ENCODE results near the gene GDNF. TPM values are rescaled to one million over a fixed set of nuclear protein-coding genes. Genes with fewer than 3 reads are reported as not detected.

GDNF gene
- total RNA-seq, 1 donor: 0.54 TPM

- no peak overlapping the region for H3K4me3 ChIP-seq (ENCODE audit: low read depth, low read length)
- TF ChIP-seq, protein P1, sequence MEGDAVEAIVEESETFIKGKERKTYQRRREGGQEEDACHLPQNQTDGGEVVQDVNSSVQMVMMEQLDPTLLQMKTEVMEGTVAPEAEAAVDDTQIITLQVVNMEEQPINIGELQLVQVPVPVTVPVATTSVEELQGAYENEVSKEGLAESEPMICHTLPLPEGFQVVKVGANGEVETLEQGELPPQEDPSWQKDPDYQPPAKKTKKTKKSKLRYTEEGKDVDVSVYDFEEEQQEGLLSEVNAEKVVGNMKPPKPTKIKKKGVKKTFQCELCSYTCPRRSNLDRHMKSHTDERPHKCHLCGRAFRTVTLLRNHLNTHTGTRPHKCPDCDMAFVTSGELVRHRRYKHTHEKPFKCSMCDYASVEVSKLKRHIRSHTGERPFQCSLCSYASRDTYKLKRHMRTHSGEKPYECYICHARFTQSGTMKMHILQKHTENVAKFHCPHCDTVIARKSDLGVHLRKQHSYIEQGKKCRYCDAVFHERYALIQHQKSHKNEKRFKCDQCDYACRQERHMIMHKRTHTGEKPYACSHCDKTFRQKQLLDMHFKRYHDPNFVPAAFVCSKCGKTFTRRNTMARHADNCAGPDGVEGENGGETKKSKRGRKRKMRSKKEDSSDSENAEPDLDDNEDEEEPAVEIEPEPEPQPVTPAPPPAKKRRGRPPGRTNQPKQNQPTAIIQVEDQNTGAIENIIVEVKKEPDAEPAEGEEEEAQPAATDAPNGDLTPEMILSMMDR (IDR thresholded peaks at IDR 0.05; ENCODE audit: insufficient read depth, low read length): no peak
- DNase-seq (ENCODE audit: low read depth): no peak
These were observed 16.2 kb downstream of the GDNF start for GRCh38 chr5:37823433-37824152.

GRCh38 chr5:37816883-37817282 lies 23.0 kb downstream of the GDNF start:
- H3K4me3 ChIP-seq (ENCODE audit: low read depth, low read length): no peak overlapping the region
- no peak for DNase-seq (ENCODE audit: low read depth)
- TF ChIP-seq, protein P1 (IDR thresholded peaks at IDR 0.05; ENCODE audit: insufficient read depth, low read length): no peak

GRCh38 chr5:37816331-37816730 lies 23.5 kb downstream of the GDNF start:
- no peak for DNase-seq (ENCODE audit: low read depth)
- H3K4me3 ChIP-seq (ENCODE audit: low read depth, low read length): no peak overlapping the region
- TF ChIP-seq, protein P1 (IDR thresholded peaks at IDR 0.05; ENCODE audit: insufficient read depth, low read length): no peak

DNA sequence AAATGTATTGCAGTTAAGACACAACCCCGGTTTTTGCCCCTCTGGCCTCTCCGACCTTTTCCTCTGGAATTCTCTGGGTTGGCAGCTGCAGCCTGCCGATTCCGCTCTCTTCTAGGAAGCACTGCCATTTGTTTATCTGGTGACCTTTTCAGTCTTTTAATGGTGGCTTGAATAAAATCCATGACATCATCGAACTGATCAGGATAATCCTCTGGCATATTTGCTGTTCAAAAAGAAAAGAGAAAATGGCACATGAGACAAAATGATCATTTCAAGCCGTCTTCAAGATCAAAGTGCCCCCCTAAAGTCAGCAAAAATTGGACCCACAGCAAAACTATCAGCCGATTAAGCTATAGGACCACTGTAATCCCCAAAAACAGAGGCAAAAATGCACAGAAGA lies 23.9 kb downstream of the GDNF start:
- no peak overlapping the region for H3K4me3 ChIP-seq (ENCODE audit: low read depth, low read length)
- no peak for DNase-seq (ENCODE audit: low read depth)

GRCh38 chr5:37814699-37815098 lies 25.1 kb downstream of the GDNF start:
- no peak overlapping the region for H3K4me3 ChIP-seq (ENCODE audit: low read depth, low read length)
- TF ChIP-seq, protein P1 (IDR thresholded peaks at IDR 0.05; ENCODE audit: insufficient read depth, low read length): no peak
- DNase-seq (ENCODE audit: low read depth): no peak

More for the DNA sequence above, 23.9 kb downstream of the GDNF start:
- TF ChIP-seq, protein P1 (IDR thresholded peaks at IDR 0.05; ENCODE audit: insufficient read depth, low read length): no peak

DNA sequence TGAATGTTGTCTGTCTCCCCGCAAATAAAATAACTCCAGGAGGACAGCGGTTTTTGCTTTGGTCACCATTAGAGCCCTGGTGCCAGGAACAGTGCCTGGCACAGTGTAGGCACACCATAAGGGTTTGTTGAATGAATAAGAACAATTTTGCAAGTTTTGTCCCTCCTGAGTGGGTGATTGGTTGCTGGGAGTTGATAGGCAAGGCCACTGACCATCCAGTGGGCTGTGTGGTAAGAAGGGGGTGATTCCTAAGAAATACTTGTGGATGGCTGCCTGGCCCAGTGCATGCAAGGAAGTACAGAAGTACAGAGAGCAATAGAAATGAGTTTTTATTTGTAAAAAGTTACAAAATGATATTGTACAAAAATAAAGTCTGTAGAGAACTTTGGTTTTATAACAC lies 27.5 kb downstream of the GDNF start:
- TF ChIP-seq, protein P1 (IDR thresholded peaks at IDR 0.05; ENCODE audit: insufficient read depth, low read length): no peak
- no peak overlapping the region for H3K4me3 ChIP-seq (ENCODE audit: low read depth, low read length)
- no peak for DNase-seq (ENCODE audit: low read depth)

- TF ChIP-seq, protein P1 (IDR thresholded peaks at IDR 0.05; ENCODE audit: insufficient read depth, low read length): no peak
- DNase-seq (ENCODE audit: low read depth): no peak
- no peak overlapping the region for H3K4me3 ChIP-seq (ENCODE audit: low read depth, low read length)
These were observed 28.0 kb downstream of the GDNF start for GRCh38 chr5:37811866-37812265.

Measured in fibroblast of the aortic adventitia (primary cell).